Activated T-cell treated with anti-CD3 and anti-CD28 coated beads, Interleukin-2, amount 50 U/mL, for 24 hours (primary cell): ENCODE data around the gene PSMD5.
A peak's percentile ranks its signal among the peaks of the same experiment; 100 is the strongest.

Source experiments
- DNase-seq: peaks from one replicate; pipeline ENCODE4 v3.0.0-alpha.2; 2020
- H3K27ac Mint-ChIP-seq: 2 replicates; pipeline ENCODE4 v1.8.0; 2020; ENCODE audit warnings: mild to moderate bottlenecking, mixed read lengths
- H3K27me3 Mint-ChIP-seq: 2 replicates; pipeline ENCODE4 v1.8.0; 2020; ENCODE audit warnings: mixed read lengths
- H3K36me3 Mint-ChIP-seq: 2 replicates; pipeline ENCODE4 v1.8.0; 2020; ENCODE audit warnings: low read depth, mixed read lengths
- H3K4me1 Mint-ChIP-seq: 2 replicates; pipeline ENCODE4 v1.8.0; 2020; ENCODE audit warnings: low read depth, mixed read lengths
- H3K4me3 Mint-ChIP-seq: 2 replicates; pipeline ENCODE4 v1.8.0; 2020; ENCODE audit warnings: mild to moderate bottlenecking, moderate library complexity, mixed read lengths
- H3K9me3 Mint-ChIP-seq: 2 replicates; pipeline ENCODE4 v1.8.0; 2020; ENCODE audit warnings: mixed read lengths

Gene PSMD5

DNA sequence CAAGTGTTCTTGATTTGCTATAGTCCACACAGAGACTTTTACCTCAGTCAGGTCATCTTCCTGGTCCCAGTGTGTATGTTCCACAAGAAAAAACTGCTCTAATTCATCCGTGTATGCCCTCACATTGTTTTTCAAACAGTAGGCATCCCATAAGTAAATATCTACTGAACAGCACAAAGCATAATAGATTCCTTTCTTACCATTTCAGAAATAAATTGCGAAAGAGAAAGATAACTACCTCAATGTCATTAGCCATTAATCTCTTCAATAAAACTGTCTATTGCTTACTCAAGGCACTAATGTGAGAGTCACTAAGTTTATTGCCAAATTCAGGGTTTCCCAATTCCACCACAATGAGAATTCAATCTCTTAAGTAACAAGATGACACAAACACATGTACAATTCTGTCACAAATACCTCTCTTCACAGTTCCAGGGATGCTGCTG, 59.1 kb downstream of the PSMD5 start:
- no peaks in the 10 kb centered on the region for H3K9me3 Mint-ChIP-seq
- DNase-seq: no peak
- H3K4me3 Mint-ChIP-seq: no peak overlapping the region
- no peaks in the 10 kb centered on the region for H3K27me3 Mint-ChIP-seq
- peaks cover 60% of the 10 kb centered on the region for H3K4me1 Mint-ChIP-seq
- H3K36me3 Mint-ChIP-seq: peaks cover 85% of the 10 kb centered on the region
- H3K27ac Mint-ChIP-seq: peak overlapping the region; percentile 65

- Mint-ChIP-seq H3K27ac (peak overlapping the region; percentile 2), H3K9me3 (no peaks in the 10 kb centered on the region), H3K27me3 (no peaks in the 10 kb centered on the region), H3K4me1 (peaks cover 44% of the 10 kb centered on the region), H3K4me3 (no peak overlapping the region), H3K36me3 (peaks cover 87% of the 10 kb centered on the region)
- DNase-seq: no peak
Measured at GRCh38 chr9:120781236-120781635, 61.5 kb downstream of the PSMD5 start.

DNA sequence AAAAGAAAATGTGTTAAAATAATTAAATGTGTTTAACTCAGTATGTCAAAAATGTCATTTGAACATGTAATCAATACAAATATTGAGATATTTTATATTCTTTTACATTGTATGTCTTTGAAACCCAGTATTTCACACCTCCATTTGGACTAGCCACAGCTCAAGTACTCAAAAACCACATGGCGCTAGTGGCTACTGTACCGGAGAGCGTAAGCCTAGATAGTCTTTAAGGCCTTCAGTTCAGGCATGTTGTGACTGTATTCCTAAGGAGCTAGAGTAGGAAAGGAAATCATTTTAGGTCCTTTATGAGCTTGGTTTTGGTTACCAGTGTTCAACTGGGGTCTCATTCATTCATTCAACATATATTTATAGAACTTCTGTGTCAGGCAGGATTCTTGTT, 62.4 kb downstream of the PSMD5 start:
- H3K4me1 Mint-ChIP-seq: peaks cover 38% of the 10 kb centered on the region
- H3K27me3 Mint-ChIP-seq: no peaks in the 10 kb centered on the region
- no peak overlapping the region for H3K4me3 Mint-ChIP-seq
- H3K9me3 Mint-ChIP-seq: no peaks in the 10 kb centered on the region
- peaks cover 88% of the 10 kb centered on the region for H3K36me3 Mint-ChIP-seq
- no peak for DNase-seq
- peak overlapping the region; percentile 23 for H3K27ac Mint-ChIP-seq

- H3K9me3 Mint-ChIP-seq: no peaks in the 10 kb centered on the region
- no peaks in the 10 kb centered on the region for H3K27me3 Mint-ChIP-seq
- no peak for DNase-seq
- peak overlapping the region; percentile 35 for H3K27ac Mint-ChIP-seq
- no peak overlapping the region for H3K4me3 Mint-ChIP-seq
- H3K36me3 Mint-ChIP-seq: peaks cover 92% of the 10 kb centered on the region
- peaks cover 34% of the 10 kb centered on the region for H3K4me1 Mint-ChIP-seq
Measured at GRCh38 chr9:120779227-120779626, 63.5 kb downstream of the PSMD5 start.

GRCh38 chr9:120778758-120779157, 64.0 kb downstream of the PSMD5 start:
- H3K4me3 Mint-ChIP-seq: no peak overlapping the region
- H3K27ac Mint-ChIP-seq: peak overlapping the region; percentile 81
- H3K36me3 Mint-ChIP-seq: peaks cover 90% of the 10 kb centered on the region
- peaks cover 29% of the 10 kb centered on the region for H3K4me1 Mint-ChIP-seq
- DNase-seq: no peak
- H3K9me3 Mint-ChIP-seq: no peaks in the 10 kb centered on the region
- no peaks in the 10 kb centered on the region for H3K27me3 Mint-ChIP-seq

DNA sequence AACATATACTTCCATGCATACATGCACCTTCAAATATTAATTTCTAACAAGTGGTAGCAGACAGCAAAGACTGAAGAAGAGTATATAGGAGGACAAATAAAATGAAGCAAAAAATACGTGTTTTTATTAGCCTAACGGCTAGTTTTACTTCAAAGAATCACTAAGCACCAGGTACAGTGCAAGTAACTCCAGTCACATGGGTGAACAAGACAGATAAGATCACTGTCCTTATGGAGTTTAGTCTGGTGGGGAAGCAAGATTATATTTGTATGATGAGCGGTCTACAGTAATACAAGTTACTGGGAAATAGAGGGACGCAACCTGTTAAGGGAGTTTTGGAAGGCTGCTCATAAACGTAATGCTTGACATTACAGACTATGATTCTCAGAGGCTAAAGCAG, 65.5 kb downstream of the PSMD5 start:
- DNase-seq: no peak
- H3K27me3 Mint-ChIP-seq: no peaks in the 10 kb centered on the region
- peaks cover 23% of the 10 kb centered on the region for H3K4me1 Mint-ChIP-seq
- H3K9me3 Mint-ChIP-seq: no peaks in the 10 kb centered on the region
- H3K36me3 Mint-ChIP-seq: peaks cover 93% of the 10 kb centered on the region
- no peak overlapping the region for H3K4me3 Mint-ChIP-seq
- no peak overlapping the region for H3K27ac Mint-ChIP-seq

- no peak for DNase-seq
- Mint-ChIP-seq H3K9me3 (no peaks in the 10 kb centered on the region), H3K27ac (no peak overlapping the region), H3K4me3 (no peak overlapping the region), H3K27me3 (no peaks in the 10 kb centered on the region), H3K36me3 (peaks cover 92% of the 10 kb centered on the region), H3K4me1 (peaks cover 23% of the 10 kb centered on the region)
Measured at GRCh38 chr9:120776788-120777187, 65.9 kb downstream of the PSMD5 start.

DNA sequence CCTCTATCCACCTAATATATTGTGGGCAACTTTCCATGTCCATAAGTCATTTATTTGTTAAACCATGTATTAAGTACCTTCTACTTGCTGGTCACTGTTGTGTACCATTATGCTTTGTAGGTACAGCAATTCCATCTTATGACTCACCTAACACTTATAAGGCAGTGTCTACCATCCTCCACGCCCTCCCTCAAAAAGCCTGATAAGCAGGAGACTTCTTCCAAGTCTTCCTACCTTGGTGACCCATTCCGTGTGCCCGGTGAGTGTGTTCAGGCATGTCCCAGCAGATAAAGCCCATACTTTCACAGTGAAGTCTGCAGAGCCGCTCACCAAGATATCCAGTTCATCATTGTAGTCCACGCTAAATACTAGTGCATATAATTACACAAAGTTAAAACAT, 66.9 kb downstream of the PSMD5 start:
- Mint-ChIP-seq H3K9me3 (no peaks in the 10 kb centered on the region), H3K4me1 (peaks cover 21% of the 10 kb centered on the region), H3K36me3 (peaks cover 94% of the 10 kb centered on the region), H3K4me3 (no peak overlapping the region), H3K27me3 (no peaks in the 10 kb centered on the region), H3K27ac (no peak overlapping the region)
- no peak for DNase-seq

GRCh38 chr9:120774719-120775118, 68.0 kb downstream of the PSMD5 start:
- H3K27ac Mint-ChIP-seq: peak overlapping the region; percentile 37
- H3K27me3 Mint-ChIP-seq: no peaks in the 10 kb centered on the region
- H3K4me1 Mint-ChIP-seq: peaks cover 23% of the 10 kb centered on the region
- H3K36me3 Mint-ChIP-seq: peaks cover 97% of the 10 kb centered on the region
- H3K4me3 Mint-ChIP-seq: no peak overlapping the region
- H3K9me3 Mint-ChIP-seq: no peaks in the 10 kb centered on the region
- DNase-seq: no peak

DNA sequence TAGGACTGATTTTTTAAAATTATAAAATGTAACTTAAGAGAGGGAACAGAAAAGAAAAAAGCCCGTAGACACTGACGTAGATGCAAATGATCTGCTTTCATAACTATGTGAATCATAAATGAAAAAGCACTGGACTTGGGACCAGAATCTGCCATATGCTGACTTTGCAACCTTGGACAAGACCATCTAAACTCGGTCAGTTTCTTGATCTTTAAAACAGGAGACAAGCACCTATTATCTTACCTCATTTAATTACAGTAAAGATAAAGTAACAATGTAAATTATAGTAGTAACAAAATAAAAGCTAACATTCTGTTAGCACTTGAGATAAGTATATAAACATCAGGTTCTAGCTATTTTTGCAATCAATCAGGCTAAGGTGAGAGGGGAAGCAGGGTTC, 69.5 kb downstream of the PSMD5 start:
- Mint-ChIP-seq H3K36me3 (peaks cover 97% of the 10 kb centered on the region), H3K4me1 (peaks cover 15% of the 10 kb centered on the region), H3K9me3 (no peaks in the 10 kb centered on the region), H3K4me3 (no peak overlapping the region), H3K27ac (no peak overlapping the region), H3K27me3 (no peaks in the 10 kb centered on the region)
- DNase-seq: no peak

DNA sequence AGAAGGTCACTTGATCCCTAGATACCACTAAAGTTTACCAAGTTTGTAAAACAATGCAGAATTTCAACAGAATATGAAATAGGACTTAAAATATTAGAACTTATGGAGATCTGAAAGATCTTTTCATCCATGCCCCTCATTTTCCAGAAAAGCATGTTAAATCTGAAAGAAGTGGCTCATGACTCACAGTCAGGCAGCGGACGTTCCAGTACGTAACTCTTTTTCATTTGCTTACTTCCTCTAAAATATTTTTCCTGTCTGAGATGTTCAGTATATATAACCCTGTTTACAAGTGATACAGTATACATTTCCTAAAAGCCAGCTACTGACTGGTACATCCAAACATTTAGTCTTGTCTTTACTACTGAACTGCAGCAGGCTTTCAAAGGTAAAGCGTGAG, 71.8 kb downstream of the PSMD5 start:
- Mint-ChIP-seq H3K27me3 (no peaks in the 10 kb centered on the region), H3K4me3 (no peak overlapping the region), H3K36me3 (peaks cover 95% of the 10 kb centered on the region), H3K9me3 (no peaks in the 10 kb centered on the region), H3K27ac (no peak overlapping the region), H3K4me1 (peaks cover 25% of the 10 kb centered on the region)
- no peak for DNase-seq

GRCh38 chr9:120768886-120769285, 73.8 kb downstream of the PSMD5 start:
- no peaks in the 10 kb centered on the region for H3K27me3 Mint-ChIP-seq
- H3K9me3 Mint-ChIP-seq: no peaks in the 10 kb centered on the region
- H3K4me3 Mint-ChIP-seq: no peak overlapping the region
- peaks cover 94% of the 10 kb centered on the region for H3K36me3 Mint-ChIP-seq
- H3K4me1 Mint-ChIP-seq: peaks cover 24% of the 10 kb centered on the region
- DNase-seq: no peak
- H3K27ac Mint-ChIP-seq: peak overlapping the region; percentile 14

DNA sequence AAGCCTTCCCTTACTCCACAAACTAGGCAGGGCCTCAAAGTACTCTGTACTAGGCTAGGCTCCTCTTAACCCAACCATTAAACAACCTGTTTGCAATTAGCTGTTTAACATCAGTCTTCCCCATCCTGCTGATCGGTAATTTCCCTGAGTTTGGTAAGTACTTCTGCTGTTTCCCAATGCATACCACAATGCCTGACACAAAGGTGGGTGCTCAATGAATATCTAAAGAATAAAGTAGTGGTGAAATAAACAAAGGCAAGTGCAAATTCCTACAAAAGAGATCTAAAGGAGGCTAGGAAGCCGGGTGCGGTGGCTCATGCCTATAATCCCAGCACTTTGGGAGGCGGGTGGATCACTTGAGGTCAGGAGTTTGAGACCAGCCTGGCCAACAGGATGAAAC, 74.5 kb downstream of the PSMD5 start:
- Mint-ChIP-seq H3K9me3 (no peaks in the 10 kb centered on the region), H3K36me3 (peaks cover 95% of the 10 kb centered on the region), H3K27me3 (no peaks in the 10 kb centered on the region), H3K27ac (peak overlapping the region; percentile 14), H3K4me3 (no peak overlapping the region), H3K4me1 (peaks cover 24% of the 10 kb centered on the region)
- DNase-seq: no peak

GRCh38 chr9:120767451-120767850, 75.3 kb downstream of the PSMD5 start:
- peaks cover 24% of the 10 kb centered on the region for H3K4me1 Mint-ChIP-seq
- H3K27ac Mint-ChIP-seq: peak overlapping the region; percentile 45
- H3K9me3 Mint-ChIP-seq: no peaks in the 10 kb centered on the region
- H3K4me3 Mint-ChIP-seq: no peak overlapping the region
- no peak for DNase-seq
- peaks cover 95% of the 10 kb centered on the region for H3K36me3 Mint-ChIP-seq
- H3K27me3 Mint-ChIP-seq: no peaks in the 10 kb centered on the region
